HEK293T (cell line): ENCODE results near the gene KNSTRN.

Experiments
- ARNT ChIP-seq: fragments of 450-650 bp; IDR thresholded peaks from 2 replicates; pipeline ENCODE4 v1.6.1; 2017; ENCODE audit warnings: mild to moderate bottlenecking
- BHLHE40 ChIP-seq: fragments of 450-650 bp; IDR thresholded peaks from 2 replicates; pipeline ENCODE4 v1.6.1; 2016; ENCODE audit warnings: mild to moderate bottlenecking, moderate library complexity, borderline replicate concordance
- CTBP1 ChIP-seq: fragments of 450-650 bp; IDR thresholded peaks from 2 replicates; pipeline ENCODE4 v1.6.1; 2016; ENCODE audit warnings: borderline replicate concordance
- ELF4 ChIP-seq: fragments of 450-650 bp; IDR thresholded peaks from 2 replicates; pipeline ENCODE4 v1.6.1; 2017; ENCODE audit warnings: antibody characterized with exemption
- FOXA1 ChIP-seq: fragments of 450-650 bp; IDR thresholded peaks from 2 replicates; pipeline ENCODE4 v1.6.1; 2016; ENCODE audit warnings: mild to moderate bottlenecking
- FOXK2 ChIP-seq: fragments of 450-650 bp; IDR thresholded peaks from 2 replicates; pipeline ENCODE4 v1.6.1; 2016; ENCODE audit warnings: mild to moderate bottlenecking
- FOXM1 ChIP-seq: fragments of 450-650 bp; IDR thresholded peaks from 2 replicates; pipeline ENCODE4 v1.6.1; 2017; ENCODE audit warnings: mild to moderate bottlenecking, borderline replicate concordance
- HDGF ChIP-seq: fragments of 450-650 bp; IDR thresholded peaks from 2 replicates; pipeline ENCODE4 v1.6.1; 2017; ENCODE audit warnings: antibody characterized with exemption, borderline replicate concordance
- L3MBTL2 ChIP-seq: fragments of 450-650 bp; conservative IDR thresholded peaks from 2 replicates; pipeline ENCODE4 v1.6.1; 2016; ENCODE audit warnings: mild to moderate bottlenecking
- NFRKB ChIP-seq: fragments of 450-650 bp; IDR thresholded peaks from 2 replicates; pipeline ENCODE4 v1.6.1; 2016; ENCODE audit warnings: mild to moderate bottlenecking, moderate library complexity
- SP1 ChIP-seq: fragments of 450-650 bp; IDR thresholded peaks from 2 replicates; pipeline ENCODE4 v1.6.1; 2017
- ZNF384 ChIP-seq: fragments of 450-650 bp; IDR thresholded peaks from 2 replicates; pipeline ENCODE4 v1.6.1; 2016

GRCh38 chr15:40352281-40352901 is 30.1 kb upstream of the KNSTRN start:
- TF ChIP-seq SP1: no peak
- TF ChIP-seq ARNT: no peak
- TF ChIP-seq CTBP1: no peak
- TF ChIP-seq FOXA1: no peak
- no peak for TF ChIP-seq ZNF384
- no peak for TF ChIP-seq FOXM1
- TF ChIP-seq ELF4: no peak
- no peak for TF ChIP-seq HDGF
- no peak for TF ChIP-seq FOXK2
- no peak for TF ChIP-seq NFRKB
- no peak for TF ChIP-seq L3MBTL2
- TF ChIP-seq BHLHE40: no peak
